HG02970 (cell line): ENCODE results near the gene MADD.
"Not testable (repeated sequence)": the region's sequence is repeated elsewhere in the genome, so short reads cannot be mapped to it uniquely, and the experiment has no call there.

ENCODE experiments used
- ATAC-seq: cut with Tn5 transposase; IDR thresholded peaks from one replicate; pipeline ENCODE4 v1.9.1; 2021; ENCODE audit warnings: mild to moderate bottlenecking, moderate library complexity, moderate number of reproducible peaks; ENCODE audit not compliant: unreplicated experiment, low FRiP score

Gene MADD

DNA sequence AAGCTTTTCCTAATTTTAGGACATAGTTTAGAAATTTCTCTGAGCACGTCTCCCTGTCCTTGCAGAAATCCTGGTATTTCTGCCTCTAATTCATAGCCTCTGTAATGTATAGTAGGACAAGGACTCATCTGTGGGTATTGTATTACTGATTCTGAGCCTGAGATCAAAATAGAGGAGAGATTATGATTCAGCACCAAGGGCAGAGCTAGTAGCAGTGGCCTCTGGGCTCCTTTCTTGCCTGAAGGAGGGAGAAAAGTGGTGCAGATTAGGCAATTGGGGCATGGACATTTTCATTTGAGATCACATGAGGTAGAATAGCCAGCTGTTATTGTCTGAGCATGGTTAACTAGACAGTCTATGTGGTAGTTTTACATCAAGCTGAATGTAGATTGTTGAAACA lies 2.8 kb downstream of the MADD start:
- ATAC-seq = no peak

DNA sequence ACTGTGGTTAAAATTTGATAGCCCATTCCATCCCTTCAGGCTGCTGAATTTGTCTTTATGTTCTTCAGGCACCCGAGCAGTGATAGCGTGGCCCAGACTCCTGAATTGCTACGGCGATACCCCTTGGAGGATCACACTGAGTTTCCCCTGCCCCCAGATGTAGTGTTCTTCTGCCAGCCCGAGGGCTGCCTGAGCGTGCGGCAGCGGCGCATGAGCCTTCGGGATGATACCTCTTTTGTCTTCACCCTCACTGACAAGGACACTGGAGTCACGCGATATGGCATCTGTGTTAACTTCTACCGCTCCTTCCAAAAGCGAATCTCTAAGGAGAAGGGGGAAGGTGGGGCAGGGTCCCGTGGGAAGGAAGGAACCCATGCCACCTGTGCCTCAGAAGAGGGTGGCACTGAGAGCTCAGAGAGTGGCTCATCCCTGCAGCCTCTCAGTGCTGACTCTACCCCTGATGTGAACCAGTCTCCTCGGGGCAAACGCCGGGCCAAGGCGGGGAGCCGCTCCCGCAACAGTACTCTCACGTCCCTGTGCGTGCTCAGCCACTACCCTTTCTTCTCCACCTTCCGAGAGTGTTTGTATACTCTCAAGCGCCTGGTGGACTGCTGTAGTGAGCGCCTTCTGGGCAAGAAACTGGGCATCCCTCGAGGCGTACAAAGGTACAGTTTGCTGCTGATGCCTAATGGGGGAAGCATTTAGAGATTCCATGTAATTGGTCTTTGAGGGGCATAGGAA lies 4.7 kb downstream of the MADD start:
- ATAC-seq = no peak

DNA sequence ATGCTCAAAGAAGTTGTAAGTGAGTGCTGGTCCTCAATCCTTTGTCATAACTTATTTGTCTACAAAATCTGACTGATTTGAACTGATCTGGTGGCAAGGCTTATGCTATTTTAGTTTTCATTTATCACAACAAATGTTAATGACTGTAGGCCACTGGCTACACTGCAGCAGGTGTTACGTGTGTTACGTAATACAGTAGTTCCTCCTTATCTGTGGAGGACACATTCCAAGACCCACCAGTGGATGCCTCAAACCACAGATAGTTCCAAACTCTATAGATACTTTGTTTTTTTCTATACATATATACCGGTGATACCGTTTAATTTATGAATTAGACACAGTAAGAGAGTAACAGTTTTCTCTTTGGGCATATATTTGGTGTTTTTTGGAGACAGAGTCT lies 7.0 kb downstream of the MADD start:
- ATAC-seq = no peak

GRCh38 chr11:47278058-47278457 lies 8.1 kb downstream of the MADD start:
- no peak for ATAC-seq

GRCh38 chr11:47278769-47279168 lies 8.8 kb downstream of the MADD start:
- no peak for ATAC-seq

GRCh38 chr11:47280099-47280498 lies 10.2 kb downstream of the MADD start:
- no peak for ATAC-seq

DNA sequence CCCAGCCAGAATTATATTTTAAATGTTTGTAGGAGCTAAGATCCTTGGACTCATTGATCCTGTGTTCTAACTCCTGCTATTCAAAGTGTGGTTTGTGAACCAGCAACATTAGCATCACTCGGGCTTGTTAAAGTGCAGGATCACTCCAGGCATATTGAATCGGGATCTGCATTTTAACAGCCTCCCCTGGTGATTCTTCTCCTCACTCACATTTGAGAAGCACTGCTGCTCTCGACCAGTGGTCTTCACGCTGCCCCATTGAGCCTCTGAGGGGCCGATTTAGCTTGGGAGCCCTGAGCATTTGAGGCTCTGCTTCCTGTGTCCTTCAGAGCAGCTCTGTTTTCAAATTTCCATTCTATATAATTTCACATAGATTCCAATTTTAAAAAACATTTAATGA lies 10.9 kb downstream of the MADD start:
- ATAC-seq = no peak

DNA sequence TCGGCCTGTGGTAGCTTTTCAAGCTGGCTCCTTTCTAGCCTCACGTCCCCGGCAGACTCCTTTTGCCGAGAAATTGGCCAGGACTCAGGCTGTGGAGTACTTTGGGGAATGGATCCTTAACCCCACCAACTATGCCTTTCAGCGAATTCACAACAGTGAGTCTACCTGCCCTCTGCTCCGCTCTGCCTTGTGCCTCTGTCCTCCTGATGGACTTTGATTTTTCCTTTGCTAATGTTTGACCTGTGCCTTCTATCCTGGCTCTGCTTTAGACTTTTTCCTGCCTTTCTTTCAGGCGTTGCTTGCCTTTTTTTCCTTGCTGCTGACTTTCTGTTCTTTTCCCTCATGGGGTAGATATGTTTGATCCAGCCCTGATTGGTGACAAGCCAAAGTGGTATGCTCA lies 12.5 kb downstream of the MADD start:
- no peak for ATAC-seq

GRCh38 chr11:47284151-47284550 lies 14.2 kb downstream of the MADD start:
- ATAC-seq = no peak

- ATAC-seq = no peak
Observed at GRCh38 chr11:47285969-47286770, 16.2 kb downstream of the MADD start.

DNA sequence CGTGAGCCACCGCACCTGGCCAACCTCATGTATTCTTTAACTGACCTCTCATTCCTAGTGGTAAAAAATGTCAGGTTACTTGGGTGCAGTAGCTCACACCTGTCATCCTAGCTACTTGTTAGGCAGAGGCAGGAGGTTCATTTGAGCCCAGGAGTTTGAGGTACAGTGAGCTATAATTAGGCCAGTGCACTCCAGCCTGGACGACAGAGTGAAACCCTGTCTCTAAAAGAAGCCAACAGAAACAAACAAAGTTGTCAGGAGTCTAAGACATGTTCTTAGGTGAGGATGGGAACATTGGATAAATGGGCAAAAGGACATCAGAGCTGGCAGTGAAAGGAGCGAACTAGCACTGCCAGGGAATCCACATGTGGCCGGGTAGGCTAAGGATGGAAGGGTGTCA lies 18.1 kb downstream of the MADD start:
- ATAC-seq = no peak

DNA sequence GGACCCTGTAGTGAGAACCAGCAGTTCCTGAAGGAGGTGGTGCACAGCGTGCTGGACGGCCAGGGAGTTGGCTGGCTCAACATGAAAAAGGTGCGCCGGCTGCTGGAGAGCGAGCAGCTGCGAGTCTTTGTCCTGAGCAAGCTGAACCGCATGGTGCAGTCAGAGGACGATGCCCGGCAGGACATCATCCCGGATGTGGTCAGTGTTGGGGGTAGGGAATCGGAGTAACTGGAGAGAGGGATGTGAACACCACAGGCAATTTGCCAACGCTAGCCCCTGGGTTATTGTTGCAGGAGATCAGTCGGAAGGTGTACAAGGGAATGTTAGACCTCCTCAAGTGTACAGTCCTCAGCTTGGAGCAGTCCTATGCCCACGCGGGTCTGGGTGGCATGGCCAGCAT lies 19.9 kb downstream of the MADD start:
- ATAC-seq = no peak

- ATAC-seq = no peak
Observed at GRCh38 chr11:47295385-47295784, 25.5 kb downstream of the MADD start.

DNA sequence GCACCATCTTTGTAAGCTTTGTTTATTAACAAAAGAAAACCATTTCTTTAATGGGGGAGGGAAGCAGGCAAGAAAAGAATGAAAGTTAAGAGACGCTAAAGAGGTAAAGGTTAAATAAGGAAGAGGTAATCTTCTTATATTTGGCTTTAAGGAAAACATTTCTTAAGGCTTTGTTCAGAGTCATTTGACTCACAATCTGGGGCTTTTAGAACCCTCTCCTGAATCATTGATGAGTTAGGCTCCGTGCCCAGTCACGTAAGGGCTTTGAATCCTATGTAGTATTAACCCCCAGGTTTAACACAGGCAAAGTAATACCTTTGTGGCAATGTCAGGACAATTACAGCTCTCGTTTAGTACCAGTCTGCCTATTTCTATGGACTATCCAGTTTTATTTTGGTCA lies 26.1 kb downstream of the MADD start:
- ATAC-seq = no peak

GRCh38 chr11:47299078-47299477 lies 29.1 kb downstream of the MADD start:
- ATAC-seq = no peak

DNA sequence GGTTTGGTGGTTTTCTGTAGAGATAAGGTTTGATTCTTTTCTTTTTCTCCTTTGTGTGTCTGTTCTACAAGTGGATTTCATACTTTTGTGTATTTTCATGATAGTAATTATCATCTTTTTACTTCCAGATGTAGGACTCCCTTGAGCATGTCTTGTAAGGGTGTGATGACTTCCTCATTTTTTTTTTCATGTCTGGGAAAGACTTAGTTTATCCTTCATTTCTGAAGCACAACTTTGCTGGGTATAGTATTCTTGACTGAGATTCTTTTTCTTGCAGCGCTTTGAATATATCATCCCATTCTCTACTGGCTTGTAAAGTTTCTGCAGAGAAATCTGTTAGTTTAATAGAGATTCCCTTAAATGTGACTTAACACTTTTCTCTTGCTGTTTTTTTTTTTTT lies 32.9 kb downstream of the MADD start:
- ATAC-seq = no peak

- no peak for ATAC-seq
Observed at GRCh38 chr11:47305734-47306483, 36.0 kb downstream of the MADD start.

- no peak for ATAC-seq
Observed at GRCh38 chr11:47306484-47306844, 36.5 kb downstream of the MADD start.

GRCh38 chr11:47308050-47308823 lies 38.3 kb downstream of the MADD start:
- no peak for ATAC-seq

- no peak for ATAC-seq
Observed at GRCh38 chr11:47314992-47315391, 45.1 kb downstream of the MADD start.

- ATAC-seq = not testable (repeated sequence)
Observed at GRCh38 chr11:47316501-47316900, 46.6 kb downstream of the MADD start.
